ENCODE results near the gene TRIM71.

DNA sequence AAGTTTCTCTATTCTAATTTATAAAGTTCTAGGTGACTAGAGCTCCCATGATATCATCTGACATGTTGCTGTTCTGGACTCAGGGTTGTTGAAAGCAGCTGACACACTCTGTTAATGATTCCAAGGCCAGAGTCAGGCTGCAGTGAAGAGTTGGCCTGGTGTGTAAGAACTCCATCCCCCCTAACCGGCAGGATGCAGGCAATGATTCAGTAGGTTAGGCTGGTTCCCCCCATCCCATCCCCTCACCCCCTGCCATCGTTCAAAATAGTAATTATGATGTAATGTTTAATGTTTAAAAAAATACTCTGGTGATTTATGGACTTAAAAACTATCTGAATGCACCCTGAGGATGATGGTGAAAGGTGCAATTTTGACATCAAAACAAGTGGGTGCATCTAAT lies 4.6 kb upstream of the TRIM71 start:
- TF ChIP-seq CTCF (IDR thresholded peaks at IDR 0.05), result no peak
- TF ChIP-seq POLR2AphosphoS5 (IDR thresholded peaks at IDR 0.05), result no peak

Data from transverse colon (tissue), 4 donors.